ENCODE results near the gene TACC3. TPM values are rescaled to one million over a fixed set of nuclear protein-coding genes. Genes with fewer than 3 reads are reported as not detected.

TACC3 gene
- polyA plus RNA-seq, 5 donors = 38.7 to 66.4 (median 48.5) TPM

DNA sequence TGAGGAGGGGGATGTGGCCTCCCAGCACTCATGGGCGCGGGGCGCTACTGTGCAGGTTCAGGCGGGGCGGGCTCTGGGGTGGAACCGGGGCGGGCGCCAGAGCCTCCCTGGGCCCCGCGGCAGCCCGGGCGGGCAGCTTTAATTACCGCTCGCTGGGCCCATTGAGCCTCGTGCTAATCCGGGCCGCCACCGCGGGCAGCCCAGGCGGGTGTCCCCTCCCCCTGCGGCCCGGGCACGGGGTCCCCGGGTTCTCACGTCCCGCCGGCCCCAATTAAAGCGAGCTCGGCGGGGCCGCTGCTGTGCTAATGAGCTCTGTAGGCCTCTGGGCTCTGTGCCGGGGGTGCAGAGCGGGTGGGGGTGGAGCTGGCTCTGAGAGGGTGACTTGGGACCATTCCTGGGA is 48.9 kb downstream of the TACC3 start:
- no peak for DNase-seq

- no peak for DNase-seq
Observed at GRCh38 chr4:1770791-1771231, 49.5 kb downstream of the TACC3 start.

DNA sequence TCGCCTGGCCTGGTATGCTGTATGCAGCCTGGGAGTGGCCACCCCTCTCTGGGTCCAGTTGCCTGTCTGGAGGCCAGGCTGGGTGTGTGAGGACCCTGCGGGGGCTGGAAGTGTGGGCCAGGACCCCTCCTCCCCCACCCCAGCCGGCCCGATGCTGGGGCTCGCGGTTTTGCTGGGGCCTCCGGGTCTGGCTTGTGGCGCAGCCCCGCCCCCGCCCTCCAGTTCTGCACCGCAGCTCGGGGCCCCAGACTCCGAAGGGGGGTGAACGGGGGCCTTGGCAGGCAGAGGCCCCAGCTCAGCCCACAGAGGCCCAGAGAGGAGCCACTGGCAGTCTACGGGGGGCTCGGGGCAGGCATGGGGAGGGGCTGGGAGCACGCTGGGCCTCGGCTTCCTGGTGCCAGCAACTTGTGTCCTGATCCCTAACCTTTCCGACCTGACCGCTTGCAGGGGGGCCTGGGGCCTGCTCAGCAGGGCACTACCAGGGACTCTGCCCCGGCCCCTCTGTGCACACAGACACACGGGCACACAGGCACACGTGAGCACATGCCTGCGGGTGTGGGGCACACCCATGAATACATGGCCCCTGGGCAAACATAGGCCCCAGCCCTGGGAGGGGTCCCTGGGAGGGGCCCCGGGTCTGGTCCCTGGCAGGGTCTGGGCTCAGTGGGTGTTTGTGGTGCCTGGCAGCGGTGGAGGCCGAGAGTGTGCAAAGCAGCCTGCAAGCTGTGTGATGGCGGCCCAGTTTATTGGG is 50.4 kb downstream of the TACC3 start:
- DNase-seq = no peak

DNA sequence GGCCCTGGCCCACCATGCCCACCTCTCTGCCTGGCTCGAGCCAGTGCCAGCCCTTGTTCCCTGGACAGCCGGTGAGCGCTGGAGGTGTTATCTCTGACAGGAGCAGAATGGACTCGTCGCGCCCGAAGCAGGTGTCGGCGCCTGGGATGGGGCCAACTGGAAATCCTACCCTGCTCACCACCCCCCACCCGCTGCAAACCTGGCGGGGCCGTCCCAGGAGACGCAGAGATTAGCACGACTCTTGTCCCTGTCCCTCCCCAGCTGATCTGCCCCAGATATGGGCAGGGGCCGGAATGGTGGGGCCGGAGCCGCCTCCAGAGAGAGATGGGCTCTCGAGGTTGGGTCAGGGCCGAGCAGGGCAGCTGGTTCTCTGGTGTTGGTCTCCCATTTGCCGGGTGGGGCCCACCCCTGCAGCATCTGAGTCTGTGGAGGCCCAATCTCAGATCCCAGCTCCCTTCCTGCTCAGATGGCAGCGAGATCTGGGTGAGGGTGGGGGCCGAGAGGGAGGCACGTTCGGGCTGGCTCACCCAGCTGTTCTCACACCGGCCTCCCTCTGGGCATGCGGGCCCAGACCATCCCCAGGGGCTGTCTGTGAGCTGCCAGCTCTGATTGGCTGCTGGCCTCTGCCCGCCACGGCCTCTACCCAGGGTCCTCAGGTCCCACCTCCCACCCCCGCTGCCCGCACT is 51.7 kb downstream of the TACC3 start:
- no peak for DNase-seq

GRCh38 chr4:1773754-1774153 is 52.4 kb downstream of the TACC3 start:
- no peak for DNase-seq

DNA sequence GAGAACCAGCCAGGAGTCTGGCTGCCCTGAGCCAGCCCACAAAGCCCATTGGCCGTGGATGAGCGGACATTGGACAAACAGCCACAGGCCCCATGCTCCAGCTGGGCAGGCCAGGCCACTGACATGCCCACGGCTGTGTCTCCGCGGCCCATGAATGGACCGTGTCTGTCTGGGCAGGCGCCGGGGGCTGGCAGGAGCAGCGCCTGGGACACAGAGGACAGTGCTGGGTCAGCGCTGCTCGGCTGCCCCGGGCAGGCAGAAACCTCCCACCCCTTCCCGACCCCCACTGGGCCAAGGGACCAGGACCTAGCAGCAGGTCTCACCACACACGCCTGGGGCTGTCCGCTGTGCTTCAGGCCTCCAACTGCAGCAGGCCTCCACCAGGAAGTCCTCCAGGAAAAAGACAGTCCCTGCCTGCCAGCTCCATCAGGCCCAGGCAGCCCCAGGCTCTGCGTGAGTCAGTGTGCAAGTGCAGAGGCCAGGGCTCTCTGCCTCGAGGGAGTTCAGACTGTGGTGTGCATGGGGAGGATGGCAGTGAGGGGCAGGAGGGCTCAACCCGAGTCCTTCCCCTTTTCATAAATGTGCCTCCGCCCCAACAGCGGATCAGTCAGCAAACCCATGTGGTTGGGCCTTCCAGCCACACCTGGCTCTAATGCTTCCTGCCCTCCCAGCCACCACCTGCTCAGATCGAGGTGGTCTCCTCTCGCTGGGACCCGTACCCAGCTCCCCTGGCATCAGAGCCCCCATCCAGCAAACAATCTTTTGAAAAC is 54.6 kb downstream of the TACC3 start:
- no peak for DNase-seq

- DNase-seq = no peak
Observed at GRCh38 chr4:1776521-1777161, 55.3 kb downstream of the TACC3 start.

- no peak for DNase-seq
Observed at GRCh38 chr4:1777822-1778641, 56.7 kb downstream of the TACC3 start.

DNA sequence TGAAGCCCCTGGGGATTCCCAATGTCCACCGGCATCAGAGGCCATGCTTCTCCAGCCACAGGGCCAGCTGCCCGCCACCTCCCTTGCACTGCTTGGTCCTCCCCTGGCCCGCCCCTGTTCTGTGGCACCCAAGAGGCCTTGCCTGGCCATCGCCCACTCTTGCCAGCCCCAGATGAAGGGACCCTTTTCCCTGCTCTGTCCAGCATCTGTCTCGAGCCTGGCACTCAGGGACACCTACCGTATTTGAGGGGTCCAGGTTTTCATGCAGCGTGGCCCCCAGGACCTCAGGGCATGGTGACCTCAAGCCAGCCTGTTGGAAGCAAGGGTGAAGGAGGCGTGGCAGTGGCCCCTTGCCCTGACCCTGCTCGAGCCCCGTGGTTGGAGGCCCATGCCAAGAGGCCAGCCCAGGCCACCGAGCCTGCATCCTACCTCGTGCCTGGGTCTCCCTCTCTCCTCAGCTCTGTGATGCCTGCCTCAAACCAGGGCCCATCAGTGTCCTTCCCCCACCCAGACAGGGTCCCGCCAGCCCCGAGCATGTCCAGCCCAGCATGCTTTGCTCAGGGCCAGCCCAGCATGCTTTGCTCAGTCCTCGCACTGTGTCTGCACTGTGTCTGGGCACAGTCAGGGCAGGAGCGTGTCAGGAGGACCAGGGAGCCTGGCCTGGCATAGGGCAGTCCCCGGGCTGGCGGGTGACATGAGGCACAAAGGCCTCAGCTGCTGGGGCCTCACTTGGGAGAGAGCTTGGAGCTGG is 57.5 kb downstream of the TACC3 start:
- no peak for DNase-seq

DNA sequence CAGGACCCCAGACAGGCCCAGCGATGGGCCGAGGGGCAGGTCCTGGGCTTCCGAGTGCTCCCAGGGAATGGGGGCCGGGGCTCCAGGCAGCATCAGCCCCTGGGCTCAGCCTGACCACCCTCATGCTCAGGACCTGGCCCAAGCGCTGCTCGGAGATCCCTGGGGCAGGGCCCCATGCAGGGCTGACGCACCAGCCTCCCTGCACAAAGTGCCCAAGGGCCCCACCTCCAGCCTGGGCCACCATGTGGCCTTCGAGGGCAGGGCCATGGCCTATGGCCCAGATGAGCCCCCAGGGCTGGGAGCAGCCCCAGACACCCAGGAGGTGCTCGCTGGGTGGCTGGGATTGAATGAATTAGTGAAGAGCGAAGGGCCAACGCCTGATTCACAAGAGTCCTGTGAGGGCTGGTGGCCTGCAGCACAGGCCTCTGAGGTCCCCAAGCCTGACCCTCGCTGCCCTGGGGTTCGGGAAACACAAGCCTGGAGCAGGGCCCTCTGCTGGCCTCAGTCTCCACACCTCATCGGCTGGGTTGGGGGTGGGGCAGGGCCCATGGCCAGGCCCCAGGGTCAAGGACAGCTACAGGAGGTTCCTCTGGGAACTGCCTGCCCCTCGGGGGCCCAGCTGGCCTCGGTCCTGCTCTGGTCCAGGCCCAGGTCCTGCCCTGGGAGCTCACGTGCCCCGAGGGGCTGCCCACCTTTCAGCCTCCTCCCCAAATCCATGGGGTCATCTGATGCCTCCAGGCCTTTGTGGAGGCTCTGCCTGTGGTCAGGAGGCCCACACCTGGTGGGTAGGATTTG is 58.5 kb downstream of the TACC3 start:
- DNase-seq = no peak

- no peak for DNase-seq
Observed at GRCh38 chr4:1780435-1780834, 59.1 kb downstream of the TACC3 start.

- no peak for DNase-seq
Observed at GRCh38 chr4:1783015-1783414, 61.7 kb downstream of the TACC3 start.

- no peak for DNase-seq
Observed at GRCh38 chr4:1783970-1784369, 62.6 kb downstream of the TACC3 start.

GRCh38 chr4:1784395-1784788 is 63.1 kb downstream of the TACC3 start:
- DNase-seq = no peak

DNA sequence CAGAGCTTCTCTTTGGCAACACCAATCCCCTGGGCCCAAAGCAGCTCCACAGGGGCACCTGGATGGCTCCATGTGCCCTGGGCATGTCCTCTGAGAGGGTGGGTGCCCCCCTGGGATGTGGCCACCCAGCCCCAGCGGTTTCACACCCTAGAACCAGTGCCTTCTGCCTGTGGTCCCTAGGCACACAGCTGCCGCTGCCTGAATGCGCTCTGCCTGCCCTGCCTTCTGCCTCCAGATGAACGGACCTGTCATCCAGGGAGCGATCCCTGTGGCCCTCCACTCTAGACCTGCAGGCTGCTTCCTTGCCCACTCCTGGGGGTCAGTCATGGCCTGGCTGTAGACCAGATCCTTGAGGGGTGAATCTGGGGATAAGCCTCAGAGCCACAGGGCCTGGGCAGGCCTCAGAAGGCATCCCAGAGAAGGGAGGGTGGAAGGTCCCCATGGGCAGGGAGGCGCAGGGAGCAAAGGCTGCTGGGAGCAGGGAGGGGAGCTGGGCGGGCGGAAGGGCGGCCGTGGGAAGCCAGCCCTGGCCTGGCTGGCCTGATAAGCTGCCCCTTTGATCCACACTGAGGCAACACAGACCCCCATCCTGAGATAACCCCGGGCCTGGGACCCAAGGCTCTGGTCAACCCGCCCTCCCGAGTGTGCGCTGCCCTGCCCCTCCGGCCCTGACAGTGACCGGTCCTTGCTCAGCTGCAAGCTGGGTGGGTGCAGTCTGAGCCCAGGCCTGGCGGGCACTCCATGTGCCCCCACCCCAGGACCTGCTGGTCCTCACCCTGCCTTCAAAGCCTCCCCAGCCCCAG is 63.7 kb downstream of the TACC3 start:
- DNase-seq = no peak

- DNase-seq = no peak
Observed at GRCh38 chr4:1785592-1785991, 64.3 kb downstream of the TACC3 start.

- DNase-seq = no peak
Observed at GRCh38 chr4:1786544-1787362, 65.4 kb downstream of the TACC3 start.

All from right lung (tissue), 5 donors.